GM12878 (cell line): ENCODE data around the gene RHBDF2. TPM values are rescaled to one million over a fixed set of nuclear protein-coding genes. Genes with fewer than 3 reads are reported as not detected.

Experiments used
- BCLAF1 ChIP-seq: fragments of 450-650 bp; IDR thresholded peaks from 2 replicates; pipeline ENCODE4 v1.6.1; 2017; ENCODE audit warnings: antibody characterized with exemption, mild to moderate bottlenecking, moderate library complexity
- CEBPZ ChIP-seq: fragments of 150-350 bp; IDR thresholded peaks from 2 replicates; pipeline ENCODE4 v1.6.1; 2016; ENCODE audit warnings: low read depth, low read length
- DPF2 ChIP-seq: fragments of 450-650 bp; IDR thresholded peaks from 2 replicates; pipeline ENCODE4 v1.6.1; 2017; ENCODE audit warnings: mild to moderate bottlenecking
- EZH2 ChIP-seq: IDR thresholded peaks from 2 replicates; pipeline ENCODE4 v1.6.1; 2012; ENCODE audit warnings: low read depth, mild to moderate bottlenecking, control low read depth, inconsistent platforms, low read length, borderline replicate concordance; ENCODE audit not compliant: control insufficient read depth
- IRF5 ChIP-seq: fragments of 450-650 bp; IDR thresholded peaks from 2 replicates; pipeline ENCODE4 v1.6.1; 2017; ENCODE audit warnings: borderline replicate concordance
- NFYA ChIP-seq: IDR thresholded peaks from 2 replicates; pipeline ENCODE4 v1.6.1; 2011; ENCODE audit warnings: low read depth, mild to moderate bottlenecking, low read length, improper control_type of control experiment, borderline replicate concordance
- PML ChIP-seq: IDR thresholded peaks from 2 replicates; pipeline ENCODE4 v1.6.1; 2012; ENCODE audit warnings: low read length, inconsistent platforms
- SIX5 ChIP-seq: IDR thresholded peaks from 2 replicates; pipeline ENCODE4 v1.6.1; 2011; ENCODE audit warnings: mild to moderate bottlenecking, low read depth, low read length, moderate library complexity; ENCODE audit not compliant: severe bottlenecking
- SRF ChIP-seq, 2 experiments: IDR thresholded peaks; 2 replicates each; pipeline ENCODE4 v1.6.1; 2011; ENCODE audit warnings: low read depth in 2 of 2, low read length in 2 of 2, mild to moderate bottlenecking in 1 of 2, moderate library complexity in 1 of 2
- ZNF622 ChIP-seq: fragments of 450-650 bp; IDR thresholded peaks from 2 replicates; pipeline ENCODE4 v1.6.1; 2017; ENCODE audit warnings: mild to moderate bottlenecking, inconsistent platforms
- polyA plus RNA-seq, 11 experiments: library from polyadenylated mRNA; depleted of rRNA in 4 of 11; unstranded in 6 of 11; stranded (reverse) in 5 of 11; fragments of >200 nt; fragmentation: Nextera tagmentation in 4 of 11; fragmentation: Illumina TruSeq in 1 of 11; extraction: Ambion mirVana in 4 of 11; extraction: Trizol in 1 of 11; gene quantifications; 1 replicate in 1 of 11; 2 replicates in 10 of 11; pipeline versions ENCODE4 v1.2.1 to v1.2.3, GENCODE V29; 2011 to 2016; ENCODE audit warnings: inconsistent platforms in 2 of 11, missing spikeins in 2 of 11, low read depth in 1 of 11
- total RNA-seq, 4 experiments: library from RNA; depleted of rRNA in 3 of 4; stranded (reverse); fragments of >200 nt in 3 of 4; fragmentation: Illumina TruSeq in 1 of 4; extraction: Trizol in 1 of 4; gene quantifications; 2 replicates each; pipeline versions ENCODE4 v1.2.1 to v1.2.3, GENCODE V29; 2013 to 2021

The RHBDF2 gene
- total and polyA plus RNA-seq, 10 of the 15 experiments (the other 5 are each of a cell fraction or from before 2014, with no cell fraction given), result 0.97 to 43.0 (median 18.7) TPM

- no peak for TF ChIP-seq IRF5
- TF ChIP-seq SIX5, result no peak
- no peak for TF ChIP-seq SRF (IDR thresholded peaks at IDR 0.05; ENCODE audit: low read depth in 2 of 2, low read length in 2 of 2)
- no peak for TF ChIP-seq ZNF622
- no peak for TF ChIP-seq CEBPZ
- TF ChIP-seq DPF2, result no peak
- TF ChIP-seq EZH2, result no peak
- no peak for TF ChIP-seq PML
- TF ChIP-seq NFYA, result no peak
- TF ChIP-seq BCLAF1, result no peak
Observed at GRCh38 chr17:76462556-76463290, 38.5 kb downstream of the RHBDF2 start (continued).
